ENCODE measurements around the gene ACKR3. TPM values are rescaled to one million over a fixed set of nuclear protein-coding genes. Genes with fewer than 3 reads are reported as not detected.

Gene ACKR3
- total RNA-seq, 2 experiments from 2014 or later, result 3.6 TPM

DNA sequence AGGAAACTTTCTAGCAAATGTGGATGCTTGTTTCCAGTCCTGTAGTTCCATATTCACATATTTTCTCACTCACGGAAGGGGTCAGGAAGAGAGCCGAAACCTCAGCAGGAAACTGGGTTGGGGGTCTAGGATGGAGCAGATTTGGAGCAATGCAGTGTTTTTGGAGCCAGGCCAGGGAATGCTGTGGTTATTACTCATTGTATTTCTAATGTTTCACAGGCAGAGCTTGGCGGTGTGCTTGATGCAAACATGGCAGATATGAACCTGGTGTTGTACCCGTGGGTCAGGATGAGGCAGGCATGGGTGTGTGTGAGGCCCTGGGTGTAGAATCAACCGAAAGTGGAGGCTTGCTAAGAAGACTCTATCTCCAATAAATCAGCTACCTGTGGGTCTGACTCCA is 34.6 kb upstream of the ACKR3 start:
- POLR2A ChIA-PET, result interaction anchor here (3.6 kb wide), 1 partner anchor 11 kb away, joined by 28 read pairs; no protein-coding TSS in a partner anchor

DNA sequence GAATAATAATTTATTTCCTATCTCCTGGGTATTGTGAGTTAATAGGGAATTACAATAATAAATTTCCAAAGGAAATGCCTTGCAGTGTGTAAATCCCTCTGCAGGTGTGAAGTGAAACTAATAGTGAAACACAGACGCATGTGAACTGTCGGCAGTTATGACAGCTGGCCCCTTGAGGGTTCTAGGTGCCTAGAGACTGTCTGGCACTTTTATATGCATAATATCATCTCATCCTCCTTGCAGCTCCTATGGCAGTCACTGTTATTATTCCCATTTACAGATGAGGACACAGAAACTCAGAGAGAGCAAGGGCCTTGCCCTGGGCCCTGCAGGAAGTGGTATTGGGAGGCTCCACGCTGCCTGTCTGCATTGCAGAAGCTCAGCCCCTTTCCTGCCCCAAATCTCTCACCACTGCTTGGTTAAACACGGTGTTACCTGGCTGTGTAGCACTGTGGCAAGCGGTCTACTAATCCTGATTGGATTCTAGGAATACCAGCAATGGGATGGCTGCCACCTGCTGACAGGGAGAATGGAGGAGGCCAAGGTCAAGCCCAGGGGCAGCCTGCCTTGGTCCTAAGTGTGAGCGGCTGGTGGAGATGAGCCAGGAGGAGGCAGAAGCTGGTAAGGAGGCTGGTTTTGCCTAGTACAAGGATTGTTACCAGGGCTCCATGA is 32.8 kb upstream of the ACKR3 start:
- Mint-ChIP-seq H3K9me3 (ENCODE audit: insufficient read depth) (peaks cover 12% of the 10 kb centered on the region), H3K27ac (peak overlapping the region; percentile 98), H3K4me3 (peak overlapping the region; percentile 99), H3K4me1 (ENCODE audit: low read depth) (peaks cover 55% of the 10 kb centered on the region), H3K36me3 (ENCODE audit: low read depth) (peaks cover 28% of the 10 kb centered on the region), H3K27me3 (ENCODE audit: low read depth) (no peaks in the 10 kb centered on the region)
- ChIA-PET POLR2A (interaction anchor here (0.8 to 3.6 kb wide), 5 partner anchors 10 to 31 kb away, joined by 3 to 28 read pairs (median 4); no protein-coding TSS in a partner anchor), CTCF (interaction anchor here (0.6 to 6.9 kb wide), 9 partner anchors 9 to 33 kb away, joined by 3 to 81 read pairs (median 6); partner anchors contain the start of gene ACKR3)
- DNase-seq (peak; percentile 78), ATAC-seq (peak; percentile 95)

More for the DNA sequence above, 34.6 kb upstream of the ACKR3 start:
- no peak for ATAC-seq
- peaks cover 9% of the 10 kb centered on the region for H3K36me3 Mint-ChIP-seq (ENCODE audit: low read depth)
- H3K9me3 Mint-ChIP-seq (ENCODE audit: insufficient read depth), result no peaks in the 10 kb centered on the region
- peaks cover 39% of the 10 kb centered on the region for H3K4me1 Mint-ChIP-seq (ENCODE audit: low read depth)
- no peaks in the 10 kb centered on the region for H3K27me3 Mint-ChIP-seq (ENCODE audit: low read depth)
- no peak overlapping the region for H3K4me3 Mint-ChIP-seq
- no peak overlapping the region for H3K27ac Mint-ChIP-seq
- DNase-seq, result no peak
- CTCF ChIA-PET, result interaction anchor here (1.1 to 6.9 kb wide), 3 partner anchors 14 to 34 kb away, joined by 4 to 81 read pairs (median 51); partner anchors contain the start of gene ACKR3

DNA sequence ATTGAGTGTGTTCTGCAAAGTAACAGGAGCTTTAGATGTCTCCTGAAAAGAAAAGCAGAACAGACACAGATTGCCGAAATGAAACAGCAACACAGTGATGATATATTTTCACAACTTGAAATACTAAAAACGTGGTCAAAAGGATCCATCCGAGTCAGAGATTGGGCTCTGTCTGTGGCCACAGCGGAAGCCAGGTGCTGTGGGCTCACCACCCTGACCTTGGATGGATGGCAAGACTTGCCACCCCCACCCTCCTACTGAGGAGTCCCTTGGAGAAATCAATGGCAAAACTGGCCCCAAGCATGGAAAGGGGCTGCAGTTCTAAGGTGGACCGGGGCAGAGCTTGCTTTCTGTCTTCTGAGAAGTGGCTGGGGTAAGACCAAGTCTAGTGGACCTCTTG is 31.4 kb upstream of the ACKR3 start:
- peak; percentile 55 for DNase-seq
- ChIA-PET POLR2A (interaction anchor here (1.5 to 3.6 kb wide), 2 partner anchors 8 to 548 kb away, joined by 4 to 28 read pairs; no protein-coding TSS in a partner anchor), CTCF (interaction anchor here (0.7 to 6.9 kb wide), 6 partner anchors 8 to 184 kb away, joined by 3 to 81 read pairs (median 5); partner anchors contain the start of gene ACKR3)
- Mint-ChIP-seq H3K9me3 (ENCODE audit: insufficient read depth) (peaks cover 13% of the 10 kb centered on the region), H3K4me3 (peak overlapping the region; percentile 99), H3K27ac (peak overlapping the region; percentile 98), H3K27me3 (ENCODE audit: low read depth) (no peaks in the 10 kb centered on the region), H3K4me1 (ENCODE audit: low read depth) (peaks cover 63% of the 10 kb centered on the region), H3K36me3 (ENCODE audit: low read depth) (peaks cover 41% of the 10 kb centered on the region)
- ATAC-seq, result peak; percentile 44

DNA sequence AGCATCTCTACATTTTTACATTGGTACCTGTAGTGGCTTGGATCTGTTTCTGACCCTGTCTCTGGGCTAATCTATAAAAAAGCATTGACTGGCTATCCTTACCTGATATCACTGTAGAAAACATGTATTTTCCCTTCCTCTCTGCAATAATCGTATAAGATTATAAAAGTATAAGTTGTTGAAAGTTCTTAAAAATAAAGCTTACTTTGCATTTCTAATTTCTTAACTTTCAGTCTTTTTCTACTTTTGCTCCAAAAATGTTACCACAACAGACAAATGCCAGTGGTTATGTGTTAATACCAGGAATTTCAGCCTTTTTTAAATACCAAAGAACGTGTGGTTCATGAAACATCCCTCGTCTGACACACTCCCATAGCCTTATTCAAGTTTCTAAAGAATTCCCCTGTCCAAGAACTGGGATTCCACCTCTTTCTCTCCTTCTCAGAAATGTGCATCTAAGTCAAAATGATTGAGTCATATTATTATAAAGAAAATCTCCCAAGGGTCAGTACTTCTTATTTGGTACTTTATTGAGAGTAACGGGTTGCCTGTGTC is 28.5 kb upstream of the ACKR3 start:
- H3K36me3 Mint-ChIP-seq (ENCODE audit: low read depth), result peaks cover 57% of the 10 kb centered on the region
- POLR2A ChIA-PET, result interaction anchor here (1.2 kb wide), 1 partner anchor 544 kb away, joined by 3 read pairs; no protein-coding TSS in a partner anchor

DNA sequence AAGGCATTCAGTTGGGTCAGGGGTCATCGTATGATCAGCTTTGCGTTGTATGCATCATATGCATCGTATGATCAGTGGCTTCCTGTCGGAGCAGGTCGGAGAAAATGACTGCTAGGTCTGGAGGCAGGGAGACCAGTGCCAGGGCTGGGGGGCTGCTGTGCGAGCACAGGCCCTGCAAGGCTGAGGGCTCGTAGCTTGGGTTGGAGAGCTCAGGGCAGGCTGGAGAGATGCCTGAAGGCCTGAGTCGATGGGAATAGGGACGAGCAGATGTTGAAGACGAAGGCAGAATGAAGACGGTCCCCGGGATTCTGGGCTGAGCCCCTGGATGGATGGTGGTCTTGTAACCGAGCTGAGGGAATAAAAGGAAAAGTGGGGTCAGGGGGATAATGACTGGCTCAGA is 25.3 kb upstream of the ACKR3 start:
- Mint-ChIP-seq H3K4me3 (peak overlapping the region; percentile 4), H3K27ac (peak overlapping the region; percentile 90), H3K9me3 (ENCODE audit: insufficient read depth) (peaks cover 13% of the 10 kb centered on the region), H3K4me1 (ENCODE audit: low read depth) (peaks cover 90% of the 10 kb centered on the region), H3K36me3 (ENCODE audit: low read depth) (peaks cover 75% of the 10 kb centered on the region), H3K27me3 (ENCODE audit: low read depth) (no peaks in the 10 kb centered on the region)
- ChIA-PET CTCF (interaction anchor here (0.9 kb wide), 1 partner anchor 25 kb away, joined by 3 read pairs; the partner anchor contains the start of gene ACKR3), POLR2A (no interaction called here)
- ATAC-seq (no peak), DNase-seq (no peak)

More for the DNA sequence above, 28.5 kb upstream of the ACKR3 start:
- Mint-ChIP-seq H3K4me3 (peak overlapping the region; percentile 19), H3K27me3 (ENCODE audit: low read depth) (no peaks in the 10 kb centered on the region), H3K4me1 (ENCODE audit: low read depth) (peaks cover 75% of the 10 kb centered on the region), H3K9me3 (ENCODE audit: insufficient read depth) (peaks cover 13% of the 10 kb centered on the region), H3K27ac (no peak overlapping the region)
- ATAC-seq (no peak), DNase-seq (no peak)
- CTCF ChIA-PET, result interaction anchor here (1.2 to 1.6 kb wide), 2 partner anchors 28 to 31 kb away, joined by 4 to 5 read pairs; no protein-coding TSS in a partner anchor

DNA sequence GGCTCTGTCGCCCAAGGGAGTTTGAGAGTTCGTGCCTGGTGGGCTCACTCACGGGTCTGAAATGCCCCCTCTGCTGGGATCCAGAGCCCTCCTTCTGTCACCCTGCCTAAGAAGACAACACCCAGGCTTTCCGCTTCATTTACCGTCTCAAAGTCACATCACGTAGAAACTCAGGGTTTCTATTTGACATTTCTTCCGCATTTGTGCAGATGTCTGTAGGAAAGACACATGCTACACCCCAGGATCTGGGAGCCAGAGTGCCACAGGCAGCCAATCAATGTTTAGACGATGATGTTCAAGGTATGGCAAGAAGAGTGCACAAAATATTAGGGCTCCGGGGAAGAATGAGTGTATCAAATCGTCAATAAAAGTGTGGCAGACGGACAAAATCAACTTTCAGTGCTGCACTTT is 24.4 kb upstream of the ACKR3 start:
- H3K4me3 Mint-ChIP-seq, result peak overlapping the region; percentile 75

DNA sequence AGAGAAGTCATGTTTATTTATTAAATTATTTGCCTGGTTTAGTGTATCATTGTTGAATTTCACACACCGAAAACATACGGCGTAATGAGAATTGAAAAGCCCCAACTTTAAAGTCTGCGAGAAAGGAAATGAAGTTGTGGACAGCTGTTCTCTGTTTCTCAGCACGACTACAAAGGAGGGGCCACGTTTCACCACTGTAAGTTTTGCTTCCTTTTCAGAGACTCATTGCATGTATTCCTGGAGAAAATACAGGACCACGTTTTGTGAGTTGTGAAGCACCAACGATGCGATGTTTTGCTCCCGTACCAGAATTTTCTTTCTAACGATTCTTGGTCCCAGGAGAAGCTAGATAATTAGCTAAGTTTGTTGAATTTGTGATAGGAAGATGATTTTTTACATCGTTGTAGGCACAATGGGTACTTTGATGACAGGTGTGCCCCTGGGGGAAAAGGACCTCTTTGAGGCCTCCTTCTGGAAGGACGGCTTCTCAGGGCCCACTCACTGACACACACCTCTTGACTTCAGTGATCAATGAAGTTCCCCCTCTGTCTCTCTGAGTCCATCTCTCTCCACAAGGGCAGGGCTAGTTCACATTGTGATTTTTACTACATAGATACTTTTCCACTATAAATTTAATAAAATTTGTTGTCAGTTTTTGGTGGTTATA is 23.7 kb upstream of the ACKR3 start:
- Mint-ChIP-seq H3K27ac (peak overlapping the region; percentile 90), H3K27me3 (ENCODE audit: low read depth) (no peaks in the 10 kb centered on the region), H3K4me3 (peak overlapping the region; percentile 75), H3K36me3 (ENCODE audit: low read depth) (peaks cover 71% of the 10 kb centered on the region), H3K9me3 (ENCODE audit: insufficient read depth) (peaks cover 8% of the 10 kb centered on the region), H3K4me1 (ENCODE audit: low read depth) (peaks cover 92% of the 10 kb centered on the region)
- peak; percentile 61 for ATAC-seq
- CTCF ChIA-PET, result interaction anchor here (0.8 to 2.9 kb wide), 8 partner anchors 8 to 33 kb away, joined by 3 to 37 read pairs (median 4); partner anchors contain the start of gene ACKR3
- DNase-seq, result peak; percentile 69
- POLR2A ChIA-PET, result interaction anchor here (1.0 to 3.0 kb wide), 6 partner anchors 9 to 33 kb away, joined by 4 to 28 read pairs (median 12); partner anchors contain the start of gene ACKR3

More for the DNA sequence above, 24.4 kb upstream of the ACKR3 start:
- ChIA-PET CTCF (interaction anchor here (0.8 to 2.9 kb wide), 6 partner anchors 8 to 33 kb away, joined by 3 to 37 read pairs (median 6); partner anchors contain the start of gene ACKR3), POLR2A (interaction anchor here (1.2 to 3.0 kb wide), 4 partner anchors 9 to 24 kb away, joined by 6 to 28 read pairs (median 20); partner anchors contain the start of gene ACKR3)
- peaks cover 91% of the 10 kb centered on the region for H3K4me1 Mint-ChIP-seq (ENCODE audit: low read depth)
- peak overlapping the region; percentile 90 for H3K27ac Mint-ChIP-seq
- ATAC-seq, result no peak
- H3K36me3 Mint-ChIP-seq (ENCODE audit: low read depth), result peaks cover 72% of the 10 kb centered on the region
- H3K27me3 Mint-ChIP-seq (ENCODE audit: low read depth), result no peaks in the 10 kb centered on the region
- no peak for DNase-seq
- H3K9me3 Mint-ChIP-seq (ENCODE audit: insufficient read depth), result peaks cover 11% of the 10 kb centered on the region

DNA sequence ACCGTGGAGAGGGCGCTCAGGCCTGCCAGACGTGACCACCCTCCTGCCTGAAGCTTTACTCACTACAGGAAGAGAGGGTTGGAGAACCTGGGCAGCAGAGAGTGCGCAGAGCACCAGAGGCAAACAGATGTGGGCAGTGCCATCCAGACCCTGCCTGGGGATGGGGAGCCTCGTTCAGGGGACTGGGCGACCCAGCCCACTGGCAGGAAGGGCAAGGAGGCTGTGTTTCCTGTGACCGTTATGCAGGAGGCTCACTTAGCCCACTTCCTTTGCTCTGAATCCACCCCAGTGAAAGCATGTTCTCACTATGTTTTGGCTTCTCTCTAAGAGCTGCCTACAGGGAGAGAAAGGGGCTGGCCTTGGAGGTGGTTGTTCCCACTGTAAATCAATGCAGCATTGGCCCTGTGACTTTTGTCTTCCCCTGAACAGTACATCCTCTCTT is 23.0 kb upstream of the ACKR3 start:
- Mint-ChIP-seq H3K27ac (peak overlapping the region; percentile 90), H3K4me1 (ENCODE audit: low read depth) (peaks cover 90% of the 10 kb centered on the region), H3K27me3 (ENCODE audit: low read depth) (no peaks in the 10 kb centered on the region), H3K9me3 (ENCODE audit: insufficient read depth) (peaks cover 5% of the 10 kb centered on the region), H3K36me3 (ENCODE audit: low read depth) (peaks cover 68% of the 10 kb centered on the region), H3K4me3 (peak overlapping the region; percentile 75)
- ATAC-seq, result peak; percentile 84
- ChIA-PET CTCF (interaction anchor here (0.7 to 2.9 kb wide), 8 partner anchors 8 to 539 kb away, joined by 3 to 37 read pairs (median 6); partner anchors contain the start of genes ACKR3 and COPS8), POLR2A (interaction anchor here (1.0 to 3.0 kb wide), 7 partner anchors 9 to 33 kb away, joined by 3 to 28 read pairs (median 6); partner anchors contain the start of gene ACKR3)
- DNase-seq, result peak; percentile 74

DNA sequence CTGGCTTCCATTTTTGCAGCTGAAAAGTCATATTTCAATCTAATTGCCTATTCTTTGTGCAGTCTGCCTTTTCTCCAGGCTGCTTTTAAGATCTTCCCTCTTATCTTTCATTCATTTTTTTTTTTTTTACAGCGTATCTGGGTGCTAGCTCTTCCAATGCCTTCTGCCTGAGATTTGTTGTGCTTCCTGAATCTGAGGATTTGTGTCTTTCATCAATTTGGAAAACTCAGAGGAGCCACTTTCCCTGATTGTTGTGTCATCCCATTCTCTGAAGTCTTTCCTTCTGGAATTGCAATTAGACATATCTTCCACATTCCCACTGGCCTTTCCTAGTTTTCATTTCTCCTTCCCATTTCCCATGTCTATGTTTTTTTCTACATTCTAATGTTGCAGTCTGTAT is 21.9 kb upstream of the ACKR3 start:
- Mint-ChIP-seq H3K9me3 (ENCODE audit: insufficient read depth) (peaks cover 7% of the 10 kb centered on the region), H3K4me1 (ENCODE audit: low read depth) (peaks cover 92% of the 10 kb centered on the region), H3K27me3 (ENCODE audit: low read depth) (no peaks in the 10 kb centered on the region), H3K36me3 (ENCODE audit: low read depth) (peaks cover 68% of the 10 kb centered on the region), H3K4me3 (peak overlapping the region; percentile 19), H3K27ac (peak overlapping the region; percentile 90)
- POLR2A ChIA-PET, result interaction anchor here (2.3 to 3.0 kb wide), 2 partner anchors 11 to 22 kb away, joined by 22 to 28 read pairs; partner anchors contain the start of gene ACKR3
- DNase-seq (no peak), ATAC-seq (no peak)
- CTCF ChIA-PET, result interaction anchor here (1.5 to 2.9 kb wide), 4 partner anchors 11 to 35 kb away, joined by 4 to 37 read pairs (median 20); partner anchors contain the start of gene ACKR3

DNA sequence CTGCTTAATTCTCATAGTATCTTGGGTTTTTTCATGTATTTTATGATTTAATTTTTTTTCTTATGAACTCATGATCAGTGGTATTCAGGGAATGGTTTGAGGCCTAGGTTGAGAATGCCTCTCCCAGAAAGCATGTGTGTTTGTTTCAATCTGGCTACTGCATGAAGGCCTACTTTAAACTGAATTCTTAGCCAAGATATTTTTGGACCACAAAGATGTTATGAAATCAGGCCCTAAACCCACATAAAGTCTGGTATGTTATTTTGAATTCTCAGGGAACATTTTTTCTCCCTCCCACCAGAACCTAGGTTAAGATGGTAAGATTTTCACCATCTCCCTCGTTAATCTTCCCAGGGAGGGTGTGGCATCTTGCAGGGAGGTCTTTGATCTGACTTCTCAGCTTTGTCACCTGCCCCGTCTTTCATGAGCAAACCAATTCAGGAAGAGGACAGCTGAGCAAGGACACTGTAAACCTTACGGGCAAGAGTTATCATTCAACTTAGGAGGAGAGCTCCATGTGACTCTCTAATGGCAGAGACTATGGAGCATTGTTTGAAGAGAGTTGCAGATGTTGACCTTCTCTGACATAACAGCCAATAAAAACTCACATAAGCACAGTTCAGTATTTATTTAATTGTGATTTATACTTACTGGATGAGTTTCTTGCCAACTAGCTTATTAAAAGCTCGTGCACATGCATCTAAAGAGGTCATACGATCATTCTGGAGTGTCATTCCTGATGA is 21.3 kb upstream of the ACKR3 start:
- H3K4me1 Mint-ChIP-seq (ENCODE audit: low read depth), result peaks cover 91% of the 10 kb centered on the region
- ChIA-PET CTCF (interaction anchor here (0.7 to 1.9 kb wide), 6 partner anchors 11 to 35 kb away, joined by 4 to 16 read pairs (median 6); partner anchors contain the start of gene ACKR3), POLR2A (interaction anchor here (1.3 kb wide), 1 partner anchor 11 kb away, joined by 4 read pairs; no protein-coding TSS in a partner anchor)
- H3K27me3 Mint-ChIP-seq (ENCODE audit: low read depth), result no peaks in the 10 kb centered on the region
- DNase-seq, result no peak
- H3K4me3 Mint-ChIP-seq, result peak overlapping the region; percentile 19
- peaks cover 13% of the 10 kb centered on the region for H3K9me3 Mint-ChIP-seq (ENCODE audit: insufficient read depth)
- H3K36me3 Mint-ChIP-seq (ENCODE audit: low read depth), result peaks cover 68% of the 10 kb centered on the region
- ATAC-seq, result no peak
- H3K27ac Mint-ChIP-seq, result peak overlapping the region; percentile 90

Measured in activated CD8-positive, alpha-beta T cell treated with anti-CD3 and anti-CD28 coated beads, Interleukin-2, amount 10 ng/mL, durations not matched to agents 7 days and 5 days (primary cell).